Duodenal mucosa (tissue), 2 donors: Measurements from ENCODE around the gene SOX4.

Source experiments
- H3K27ac ChIP-seq: one replicate; pipeline ENCODE4 v1.7.0; 2013; ENCODE audit warnings: low read depth, low read length
- H3K27me3 ChIP-seq, 2 donors: one replicate each; pipeline ENCODE4 v1.7.0; 2013; ENCODE audit warnings: low read length in 2 of 2, control low read depth in 1 of 2; ENCODE audit not compliant: insufficient read depth in 2 of 2, control insufficient read depth in 1 of 2
- H3K36me3 ChIP-seq, 2 donors: one replicate each; pipeline ENCODE4 v1.7.0; 2013; ENCODE audit warnings: low read length in 2 of 2, control low read depth in 1 of 2; ENCODE audit not compliant: insufficient read depth in 2 of 2, control insufficient read depth in 1 of 2
- H3K4me1 ChIP-seq, 2 donors: one replicate each; pipeline ENCODE4 v1.7.0; 2013; ENCODE audit warnings: low read length in 2 of 2, control low read depth in 1 of 2; ENCODE audit not compliant: insufficient read depth in 2 of 2, control insufficient read depth in 1 of 2
- H3K4me3 ChIP-seq, 2 donors: one replicate each; pipeline ENCODE4 v1.7.0; 2013; ENCODE audit warnings: low read length in 2 of 2, low read depth in 1 of 2
- H3K9ac ChIP-seq, 2 donors: one replicate each; pipeline ENCODE4 v1.7.0; 2013; ENCODE audit warnings: low read length in 2 of 2, low read depth in 1 of 2
- H3K9me3 ChIP-seq, 2 donors: one replicate each; pipeline ENCODE4 v1.7.0; 2013; ENCODE audit warnings: low read length in 2 of 2, control low read depth in 1 of 2; ENCODE audit not compliant: control insufficient read depth in 1 of 2

The SOX4 gene

GRCh38 chr6:21582651-21583050 lies 10.9 kb upstream of the SOX4 start:
- no peaks in the 10 kb centered on the region for H3K36me3 ChIP-seq
- H3K4me3 ChIP-seq = no peak overlapping the region
- peaks cover 5 to 7% of the 10 kb centered on the region in 2 donors for H3K9me3 ChIP-seq
- H3K27me3 ChIP-seq = no peaks in the 10 kb centered on the region
- no peak overlapping the region for H3K9ac ChIP-seq
- H3K4me1 ChIP-seq = peaks cover 0 to 4% of the 10 kb centered on the region in 2 donors
- H3K27ac ChIP-seq = no peak overlapping the region

GRCh38 chr6:21586300-21586699 lies 7.3 kb upstream of the SOX4 start:
- H3K9ac ChIP-seq = no peak overlapping the region
- H3K4me1 ChIP-seq = peaks cover 7% of the 10 kb centered on the region in 2 donors
- no peaks in the 10 kb centered on the region for H3K27me3 ChIP-seq
- no peak overlapping the region for H3K27ac ChIP-seq
- no peaks in the 10 kb centered on the region for H3K9me3 ChIP-seq
- H3K36me3 ChIP-seq = no peaks in the 10 kb centered on the region
- no peak overlapping the region for H3K4me3 ChIP-seq

GRCh38 chr6:21586740-21587178 lies 6.8 kb upstream of the SOX4 start:
- Histone ChIP-seq H3K9me3 (no peaks in the 10 kb centered on the region), H3K4me1 (peaks cover 7% of the 10 kb centered on the region in 2 donors), H3K27ac (no peak overlapping the region), H3K9ac (peak overlapping the region in 1 of 2 donors; percentile 90), H3K36me3 (no peaks in the 10 kb centered on the region), H3K4me3 (peak overlapping the region; percentile 92 to 93), H3K27me3 (no peaks in the 10 kb centered on the region)

DNA sequence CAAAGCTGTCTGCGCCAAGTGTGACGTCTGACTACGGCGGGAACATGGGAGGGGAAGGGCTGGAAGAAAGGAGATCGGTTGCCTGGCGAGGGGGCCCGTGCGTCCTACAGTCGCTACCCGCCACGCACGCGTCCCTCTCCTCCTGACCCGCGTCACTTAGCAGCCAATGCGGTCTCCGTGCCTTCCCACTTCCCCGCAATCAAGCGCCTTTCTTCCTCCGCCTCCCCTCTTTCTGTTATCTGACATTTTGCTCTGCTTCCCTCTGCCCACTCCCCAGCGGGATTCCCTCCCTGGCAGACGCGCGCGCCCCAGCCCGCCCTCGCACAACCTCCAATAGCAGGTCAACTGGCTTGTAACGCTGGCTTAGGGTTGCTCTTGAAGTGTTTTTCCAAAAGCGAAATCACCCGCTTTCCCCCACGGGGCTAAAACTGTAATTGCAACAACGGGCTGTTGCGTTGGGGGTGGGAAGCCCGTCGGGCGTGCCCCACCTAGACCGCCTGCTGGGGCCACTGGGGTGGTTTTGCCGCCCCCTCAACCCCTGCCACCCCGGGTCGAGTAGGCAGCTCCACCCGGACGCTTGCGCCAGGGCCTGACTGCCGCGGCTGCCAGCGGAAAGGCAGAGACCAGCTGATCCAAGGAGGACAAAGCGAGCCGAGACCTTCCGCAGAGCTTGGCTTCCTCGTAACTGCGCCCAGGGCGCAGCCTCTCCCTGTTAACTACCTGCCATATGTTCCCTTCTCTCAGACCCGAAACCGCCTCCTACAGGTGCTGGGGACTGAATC lies 6.2 kb upstream of the SOX4 start:
- Histone ChIP-seq H3K9ac (peak overlapping the region; percentile 87 to 90), H3K36me3 (no peaks in the 10 kb centered on the region), H3K27me3 (no peaks in the 10 kb centered on the region), H3K27ac (peak overlapping the region; percentile 87), H3K4me3 (peak overlapping the region; percentile 92 to 93), H3K4me1 (peaks cover 7% of the 10 kb centered on the region in 2 donors), H3K9me3 (no peaks in the 10 kb centered on the region)

DNA sequence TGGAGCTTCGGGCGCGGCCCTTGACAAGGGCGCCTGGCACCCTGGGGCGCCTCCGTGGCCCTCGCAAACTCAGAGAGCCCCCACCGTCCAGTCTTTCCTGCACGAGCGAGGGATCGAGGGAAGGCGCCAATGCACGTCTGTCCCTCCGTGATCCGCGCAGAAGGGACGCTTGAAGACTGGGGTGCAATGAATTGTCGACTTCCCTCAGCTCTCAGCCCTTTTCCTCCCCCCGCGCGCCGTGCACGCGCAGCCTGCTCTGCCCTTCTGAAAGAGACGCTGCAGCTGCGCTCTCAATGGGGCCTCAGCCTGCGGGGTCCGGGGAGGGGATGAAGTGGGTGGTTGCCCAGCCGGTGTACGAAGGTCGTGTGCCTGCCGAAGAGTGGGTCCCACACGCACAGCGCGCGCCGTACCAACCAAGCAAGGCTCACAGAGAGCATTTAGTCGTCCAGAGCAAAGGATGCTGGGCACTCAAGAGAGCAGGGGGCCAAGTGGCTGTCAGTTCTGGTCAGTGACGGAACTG lies 5.5 kb upstream of the SOX4 start:
- Histone ChIP-seq H3K9me3 (no peaks in the 10 kb centered on the region), H3K36me3 (no peaks in the 10 kb centered on the region), H3K27me3 (no peaks in the 10 kb centered on the region), H3K4me1 (peaks cover 10 to 12% of the 10 kb centered on the region in 2 donors), H3K4me3 (peak overlapping the region; percentile 92 to 93), H3K9ac (peak overlapping the region; percentile 87 to 90), H3K27ac (peak overlapping the region; percentile 87)

- H3K4me1 ChIP-seq = peaks cover 12 to 15% of the 10 kb centered on the region in 2 donors
- peak overlapping the region; percentile 87 to 90 for H3K9ac ChIP-seq
- no peaks in the 10 kb centered on the region for H3K9me3 ChIP-seq
- no peaks in the 10 kb centered on the region for H3K36me3 ChIP-seq
- peak overlapping the region; percentile 87 for H3K27ac ChIP-seq
- no peaks in the 10 kb centered on the region for H3K27me3 ChIP-seq
- H3K4me3 ChIP-seq = peak overlapping the region; percentile 92 to 93
Observed at GRCh38 chr6:21588481-21589351, 4.8 kb upstream of the SOX4 start.

GRCh38 chr6:21589352-21590345 lies 3.9 kb upstream of the SOX4 start:
- Histone ChIP-seq H3K9ac (peak overlapping the region; percentile 87 to 90), H3K36me3 (no peaks in the 10 kb centered on the region), H3K27me3 (no peaks in the 10 kb centered on the region), H3K4me3 (peak overlapping the region; percentile 92 to 93), H3K9me3 (no peaks in the 10 kb centered on the region), H3K27ac (peak overlapping the region; percentile 78), H3K4me1 (peaks cover 12 to 15% of the 10 kb centered on the region in 2 donors)

- Histone ChIP-seq H3K27ac (no peak overlapping the region), H3K4me3 (no peak overlapping the region), H3K36me3 (no peaks in the 10 kb centered on the region), H3K27me3 (no peaks in the 10 kb centered on the region), H3K4me1 (peaks cover 12 to 15% of the 10 kb centered on the region in 2 donors), H3K9ac (no peak overlapping the region), H3K9me3 (no peaks in the 10 kb centered on the region)
Observed at GRCh38 chr6:21590346-21590745, 3.2 kb upstream of the SOX4 start.

DNA sequence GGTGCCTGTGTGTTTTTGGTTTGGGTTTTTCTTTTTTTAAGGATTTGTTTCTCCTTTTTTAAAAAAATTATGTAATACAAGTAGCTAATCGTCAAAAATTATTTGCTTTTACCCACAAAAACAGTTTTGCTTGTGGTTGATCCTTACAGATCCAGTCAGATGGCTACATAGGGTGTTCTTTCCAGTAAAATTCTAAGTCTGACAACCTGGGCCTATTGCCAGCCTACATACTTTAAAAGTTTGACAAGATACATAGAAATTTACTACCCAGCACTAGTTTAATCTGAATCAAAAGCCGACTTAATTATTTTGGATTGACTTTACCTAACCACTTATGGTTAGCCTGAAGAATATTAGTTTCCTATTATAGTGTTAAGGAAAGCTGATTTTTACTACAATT lies 2.1 kb upstream of the SOX4 start:
- peaks cover 12 to 15% of the 10 kb centered on the region in 2 donors for H3K4me1 ChIP-seq

More for the DNA sequence above, 2.1 kb upstream of the SOX4 start:
- H3K36me3 ChIP-seq = no peaks in the 10 kb centered on the region
- no peak overlapping the region for H3K4me3 ChIP-seq
- no peaks in the 10 kb centered on the region for H3K27me3 ChIP-seq
- no peak overlapping the region for H3K27ac ChIP-seq
- H3K9me3 ChIP-seq = no peaks in the 10 kb centered on the region
- no peak overlapping the region for H3K9ac ChIP-seq
